GM12873 (cell line): ENCODE results near the gene TTC9C.
A peak's percentile ranks its signal among the peaks of the same experiment; 100 is the strongest.

Source experiments
- CTCF ChIP-seq: IDR thresholded peaks from 2 replicates; pipeline ENCODE4 v1.5.1; 2012; ENCODE audit warnings: low read depth, mild to moderate bottlenecking, moderate library complexity, low read length, control low read depth; ENCODE audit not compliant: insufficient read depth; ENCODE audit errors: missing control alignments

Gene TTC9C

GRCh38 chr11:62725646-62726045, 2.6 kb upstream of the TTC9C start:
- no peak for TF ChIP-seq CTCF

GRCh38 chr11:62726156-62726914, 2.0 kb upstream of the TTC9C start:
- TF ChIP-seq CTCF: no peak

- TF ChIP-seq CTCF: no peak
These were observed 1.4 kb upstream of the TTC9C start for GRCh38 chr11:62726915-62727164.

- TF ChIP-seq CTCF: peak; percentile 9
These were observed 968 bp upstream of the TTC9C start, which contains the start of gene HNRNPUL2 for GRCh38 chr11:62727165-62727871. Gene HNRNPUL2, minus strand, starts transcription at chr11:62727457. Its CDS starts 301 bp downstream, at chr11:62727156.

GRCh38 chr11:62727872-62728170, 465 bp upstream of the TTC9C start:
- TF ChIP-seq CTCF: no peak

- TF ChIP-seq CTCF: no peak
These were observed 4.5 kb downstream of the TTC9C start for GRCh38 chr11:62732830-62733229.

GRCh38 chr11:62737196-62737595, 8.9 kb downstream of the TTC9C start:
- TF ChIP-seq CTCF: no peak
